ENCODE results near the gene ATP5MK. TPM values are rescaled to one million over a fixed set of nuclear protein-coding genes. Genes with fewer than 3 reads are reported as not detected.
A peak's percentile ranks its signal among the peaks of the same experiment; 100 is the strongest.

ATP5MK gene
- total and polyA plus RNA-seq, 2 experiments from 2014 or later, result 197 to 566 TPM

DNA sequence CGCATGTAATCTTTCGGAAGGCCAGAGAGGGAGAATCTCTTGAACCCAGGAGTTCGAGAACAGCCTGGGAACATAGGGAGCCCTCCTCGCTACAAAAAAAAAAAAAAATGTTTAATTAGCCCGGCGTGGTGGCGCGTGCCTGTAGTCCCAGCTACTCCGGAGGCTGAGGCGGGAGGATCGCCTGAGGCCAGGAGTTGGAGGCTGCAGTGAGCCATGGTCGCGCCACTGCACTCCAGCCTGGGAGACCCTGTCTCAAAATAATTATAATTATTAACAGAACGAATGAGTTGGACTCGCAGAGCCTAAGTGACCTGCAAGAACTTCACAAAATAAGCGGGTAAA is 46.1 kb downstream of the ATP5MK start:
- peak overlapping the region; percentile 85 for H3K9ac ChIP-seq

More for the DNA sequence above, 46.1 kb downstream of the ATP5MK start:
- Histone ChIP-seq H3K4me1 (ENCODE audit: insufficient read depth) (peaks cover 3% of the 10 kb centered on the region; the same call in 1 of the 2 replicates), H3K36me3 (ENCODE audit: low read depth) (peaks cover 19% of the 10 kb centered on the region), H2AFZ (peak overlapping the region; percentile 94), H3K27me3 (replicated peaks; ENCODE audit: insufficient read depth) (no peaks in the 10 kb centered on the region), H4K20me1 (ENCODE audit: insufficient read depth) (no peaks in the 10 kb centered on the region), H3K9me3 (ENCODE audit: low read depth) (no peaks in the 10 kb centered on the region), H3F3A (ENCODE audit: insufficient read depth) (no peaks in the 10 kb centered on the region), H3K79me2 (ENCODE audit: insufficient read depth) (peaks cover 33% of the 10 kb centered on the region), H3K9me2 (ENCODE audit: insufficient read depth) (no peaks in the 10 kb centered on the region), H3K4me2 (ENCODE audit: unreplicated experiment) (peak overlapping the region; percentile 73), H3K4me3 (peak overlapping the region; percentile 90), H3K27ac (peak overlapping the region; percentile 57)
- WGBS, 2 experiments (ENCODE audit: low coverage in 1 of 2, low lambda C conversion rate in 2 of 2, missing lambda C conversion rate in 2 of 2), result 37 to 41% methylated on average over 16 of the region's 16 CpGs
- no peak for DNase-seq
- in situ Hi-C loops (cut with MboI), result no loop called here
- TF ChIP-seq EZH2phosphoT487 (IDR thresholded peaks at IDR 0.05; ENCODE audit: insufficient read depth, low read depth), result no peak
- TF ChIP-seq EZH2 (IDR thresholded peaks at IDR 0.05; ENCODE audit: insufficient read depth, poor library complexity, severe bottlenecking), result no peak

MicroRNA genes within 50 kb of the gene (microRNA counts, 767-probe panel; counts per million panel counts)
- 447 counts per million, percentile 86 among the panel's probes with 10 or more counts for microRNA hsa-miR-1307-3p

Small RNAs within 50 kb of the gene (microRNA-seq; reads per million reads assigned to microRNA genes)
- 3,265 reads per million, percentile 87 among the genes with 10 or more reads in this experiment for gene MIR1307 (ENCODE audit: borderline number of aligned reads)

Other genes starting within 250 kb of the ATP5MK start
- 69.0 and 99.7 TPM in 2 replicates for gene NT5C2, start 203.2 kb downstream of the ATP5MK start, total RNA-seq (2014; rRNA removed; shearing (Covaris generic))
- gene NT5C2, start 203.2 kb downstream of the ATP5MK start, polyA plus RNA-seq (2016; fragmentation: Nextera tagmentation; extraction: Ambion mirVana), result 52.6 and 58.2 TPM in 2 replicates
- gene RPEL1, start 150.6 kb downstream of the ATP5MK start, total RNA-seq (2014; rRNA removed; shearing (Covaris generic)), result not detected in 2 replicates
- 0.09 TPM in 1 of 2 replicates, not detected in the other for gene RPEL1, start 150.6 kb downstream of the ATP5MK start, polyA plus RNA-seq (2016; fragmentation: Nextera tagmentation; extraction: Ambion mirVana)
- not detected in 2 replicates for gene INA, start 119.3 kb downstream of the ATP5MK start, total RNA-seq (2014; rRNA removed; shearing (Covaris generic))
- 0.18 and 0.20 TPM in 2 replicates for gene INA, start 119.3 kb downstream of the ATP5MK start, polyA plus RNA-seq (2016; fragmentation: Nextera tagmentation; extraction: Ambion mirVana)
- 9.7 and 23.3 TPM in 2 replicates for gene PCGF6, start 45.3 kb downstream of the ATP5MK start, total RNA-seq (2014; rRNA removed; shearing (Covaris generic))
- 12.6 and 14.4 TPM in 2 replicates for gene PCGF6, start 45.3 kb downstream of the ATP5MK start, polyA plus RNA-seq (2016; fragmentation: Nextera tagmentation; extraction: Ambion mirVana)
- 4.0 and 4.7 TPM in 2 replicates for gene TAF5, start 28.5 kb downstream of the ATP5MK start, total RNA-seq (2014; rRNA removed; shearing (Covaris generic))
- gene TAF5, start 28.5 kb downstream of the ATP5MK start, polyA plus RNA-seq (2016; fragmentation: Nextera tagmentation; extraction: Ambion mirVana), result 1.7 TPM in 2 replicates
- 25.2 and 26.6 TPM in 2 replicates for gene PDCD11, start 151 bp upstream of the ATP5MK start, total RNA-seq (2014; rRNA removed; shearing (Covaris generic))
- 16.0 and 17.5 TPM in 2 replicates for gene PDCD11, start 151 bp upstream of the ATP5MK start, polyA plus RNA-seq (2016; fragmentation: Nextera tagmentation; extraction: Ambion mirVana)
- 62.6 and 74.3 TPM in 2 replicates for gene CALHM2, start 55.9 kb upstream of the ATP5MK start, total RNA-seq (2014; rRNA removed; shearing (Covaris generic))
- gene CALHM2, start 55.9 kb upstream of the ATP5MK start, polyA plus RNA-seq (2016; fragmentation: Nextera tagmentation; extraction: Ambion mirVana), result 78.6 and 80.0 TPM in 2 replicates
- gene CALHM1, start 62.4 kb upstream of the ATP5MK start, total RNA-seq (2014; rRNA removed; shearing (Covaris generic)), result not detected in 2 replicates
- 0.08 TPM in 1 of 2 replicates, not detected in the other for gene CALHM1, start 62.4 kb upstream of the ATP5MK start, polyA plus RNA-seq (2016; fragmentation: Nextera tagmentation; extraction: Ambion mirVana)
- not detected in 2 replicates for gene CALHM3, start 82.8 kb upstream of the ATP5MK start, total RNA-seq (2014; rRNA removed; shearing (Covaris generic))
- not detected in 2 replicates for gene CALHM3, start 82.8 kb upstream of the ATP5MK start, polyA plus RNA-seq (2016; fragmentation: Nextera tagmentation; extraction: Ambion mirVana)
- 0.63 and 1.1 TPM in 2 replicates for gene NEURL1, start 97.2 kb upstream of the ATP5MK start, total RNA-seq (2014; rRNA removed; shearing (Covaris generic))
- 1.5 TPM in 2 replicates for gene NEURL1, start 97.2 kb upstream of the ATP5MK start, polyA plus RNA-seq (2016; fragmentation: Nextera tagmentation; extraction: Ambion mirVana)